ENCODE measurements around the gene SLC12A7. TPM values are rescaled to one million over a fixed set of nuclear protein-coding genes. Genes with fewer than 3 reads are reported as not detected.
"Not testable (repeated sequence)": the region's sequence is repeated elsewhere in the genome, so short reads cannot be mapped to it uniquely, and the experiment has no call there.

Gene SLC12A7
- total RNA-seq, 2 experiments from 2014 or later: 0.06 TPM; not detected in 1

DNA sequence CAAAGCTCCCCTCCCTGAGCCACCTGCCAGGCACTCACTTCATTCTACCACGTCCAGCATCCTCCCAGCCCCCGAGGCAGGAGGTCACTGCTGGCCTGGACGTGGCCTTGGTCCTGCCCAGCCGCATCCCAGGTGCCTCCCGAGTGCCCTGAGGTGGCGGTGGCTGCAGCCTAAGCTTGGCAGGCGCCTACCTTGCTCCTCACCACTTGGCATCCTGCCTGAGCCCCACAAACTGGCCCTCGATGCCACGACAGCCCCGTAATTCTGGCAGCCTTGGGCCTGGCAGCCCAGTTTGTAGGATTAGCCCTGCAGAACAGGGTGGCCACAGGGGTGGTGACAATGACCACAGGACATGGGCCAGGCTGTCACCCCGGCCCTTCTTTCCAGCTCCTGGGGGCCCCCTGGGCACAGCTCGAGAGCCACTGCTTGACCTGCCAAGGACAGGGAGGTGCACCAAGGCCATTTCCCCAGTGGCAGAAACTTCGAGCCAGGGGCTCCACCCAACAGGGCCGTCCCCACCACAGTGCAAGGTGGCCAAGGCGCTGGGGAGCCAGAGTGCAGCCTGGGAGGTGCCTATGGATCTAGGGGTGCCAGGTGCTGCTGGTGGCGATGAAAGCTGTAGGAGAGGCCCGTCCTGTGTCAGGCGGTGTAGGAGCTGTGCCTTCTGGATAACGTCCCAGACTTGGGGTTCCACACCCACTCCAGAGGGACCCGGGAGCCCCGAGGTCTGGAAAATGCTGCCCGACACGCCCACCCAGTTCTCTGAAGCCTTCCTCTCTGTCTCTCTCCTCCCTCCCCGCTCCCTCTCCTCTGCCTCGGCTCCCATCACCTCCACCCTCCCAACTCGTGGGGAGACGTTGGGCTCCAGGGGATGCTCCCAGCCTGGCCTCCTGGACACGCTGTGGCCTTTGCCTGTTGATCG, 84.9 kb downstream of the SLC12A7 start:
- Histone ChIP-seq H3K4me1 (ENCODE audit: insufficient read depth, low read length, poor library complexity, severe bottlenecking) (no peaks in the 10 kb centered on the region), H3K27ac (ENCODE audit: low read depth, low read length, poor library complexity, severe bottlenecking) (no peak overlapping the region), H4K20me1 (ENCODE audit: insufficient read depth, low read length) (no peaks in the 10 kb centered on the region), H3K4me2 (ENCODE audit: low read length) (no peak overlapping the region), H3K4me3 (ENCODE audit: low read depth, low read length, poor library complexity, severe bottlenecking) (no peak overlapping the region), H3K79me2 (ENCODE audit: insufficient read depth, low read depth, low read length) (no peaks in the 10 kb centered on the region), H2AFZ (ENCODE audit: low read length) (no peak overlapping the region), H3K36me3 (ENCODE audit: insufficient read depth, low read length) (no peaks in the 10 kb centered on the region), H3K9me3 (ENCODE audit: low read length) (no peaks in the 10 kb centered on the region), H3K9me2 (ENCODE audit: insufficient read depth, low read length) (no peaks in the 10 kb centered on the region)
- ChIA-PET CTCF (ENCODE audit: unreplicated experiment) (no interaction called here), POLR2A (no interaction called here)
- intact Hi-C loops (cut with micrococcal nuclease; ENCODE audit: unreplicated experiment): no loop called here
- DNase-seq (ENCODE audit: low spot score): no peak
- no peak for TF ChIP-seq EZH2phosphoT487 (IDR thresholded peaks at IDR 0.05; ENCODE audit: borderline replicate concordance, low read depth, low read length)
- TF ChIP-seq, protein P1, sequence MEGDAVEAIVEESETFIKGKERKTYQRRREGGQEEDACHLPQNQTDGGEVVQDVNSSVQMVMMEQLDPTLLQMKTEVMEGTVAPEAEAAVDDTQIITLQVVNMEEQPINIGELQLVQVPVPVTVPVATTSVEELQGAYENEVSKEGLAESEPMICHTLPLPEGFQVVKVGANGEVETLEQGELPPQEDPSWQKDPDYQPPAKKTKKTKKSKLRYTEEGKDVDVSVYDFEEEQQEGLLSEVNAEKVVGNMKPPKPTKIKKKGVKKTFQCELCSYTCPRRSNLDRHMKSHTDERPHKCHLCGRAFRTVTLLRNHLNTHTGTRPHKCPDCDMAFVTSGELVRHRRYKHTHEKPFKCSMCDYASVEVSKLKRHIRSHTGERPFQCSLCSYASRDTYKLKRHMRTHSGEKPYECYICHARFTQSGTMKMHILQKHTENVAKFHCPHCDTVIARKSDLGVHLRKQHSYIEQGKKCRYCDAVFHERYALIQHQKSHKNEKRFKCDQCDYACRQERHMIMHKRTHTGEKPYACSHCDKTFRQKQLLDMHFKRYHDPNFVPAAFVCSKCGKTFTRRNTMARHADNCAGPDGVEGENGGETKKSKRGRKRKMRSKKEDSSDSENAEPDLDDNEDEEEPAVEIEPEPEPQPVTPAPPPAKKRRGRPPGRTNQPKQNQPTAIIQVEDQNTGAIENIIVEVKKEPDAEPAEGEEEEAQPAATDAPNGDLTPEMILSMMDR (conservative IDR thresholded peaks at IDR 0.05; ENCODE audit: low read length): no peak
- BruUV-seq (replicated peaks): no TSS peak

DNA sequence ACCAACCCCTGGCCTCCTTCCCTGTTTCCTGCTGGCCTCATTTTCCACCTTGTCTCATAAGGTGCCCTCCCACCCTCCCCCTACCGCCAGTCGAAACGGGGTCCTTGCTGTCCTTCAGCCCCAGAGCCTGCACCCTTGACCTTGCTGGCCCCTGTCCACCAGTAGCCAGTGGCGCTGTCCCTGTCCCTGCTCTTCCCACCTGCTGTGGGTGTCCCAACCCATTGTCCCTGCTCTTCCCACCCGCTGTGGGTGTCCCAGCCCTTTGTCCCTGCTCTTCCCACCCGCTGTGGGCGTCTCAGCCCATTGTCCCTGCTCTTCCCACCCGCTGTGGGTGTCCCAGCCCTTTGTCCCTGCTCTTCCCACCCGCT, 89.9 kb downstream of the SLC12A7 start:
- H3K79me2 ChIP-seq (ENCODE audit: insufficient read depth, low read depth, low read length); H3K4me2 ChIP-seq (ENCODE audit: low read length); H2AFZ ChIP-seq (ENCODE audit: low read length); H3K27ac ChIP-seq (ENCODE audit: low read depth, low read length, poor library complexity, severe bottlenecking); CTCF ChIA-PET (ENCODE audit: unreplicated experiment); DNase-seq (ENCODE audit: low spot score); H3K9me2 ChIP-seq (ENCODE audit: insufficient read depth, low read length); H3K4me3 ChIP-seq (ENCODE audit: low read depth, low read length, poor library complexity, severe bottlenecking); H3K4me1 ChIP-seq (ENCODE audit: insufficient read depth, low read length, poor library complexity, severe bottlenecking); H3K9me3 ChIP-seq (ENCODE audit: low read length); H3K36me3 ChIP-seq (ENCODE audit: insufficient read depth, low read length); H4K20me1 ChIP-seq (ENCODE audit: insufficient read depth, low read length); POLR2A ChIA-PET; BruUV-seq (replicated peaks); intact Hi-C loops (cut with micrococcal nuclease; ENCODE audit: unreplicated experiment): not testable (repeated sequence)

DNA sequence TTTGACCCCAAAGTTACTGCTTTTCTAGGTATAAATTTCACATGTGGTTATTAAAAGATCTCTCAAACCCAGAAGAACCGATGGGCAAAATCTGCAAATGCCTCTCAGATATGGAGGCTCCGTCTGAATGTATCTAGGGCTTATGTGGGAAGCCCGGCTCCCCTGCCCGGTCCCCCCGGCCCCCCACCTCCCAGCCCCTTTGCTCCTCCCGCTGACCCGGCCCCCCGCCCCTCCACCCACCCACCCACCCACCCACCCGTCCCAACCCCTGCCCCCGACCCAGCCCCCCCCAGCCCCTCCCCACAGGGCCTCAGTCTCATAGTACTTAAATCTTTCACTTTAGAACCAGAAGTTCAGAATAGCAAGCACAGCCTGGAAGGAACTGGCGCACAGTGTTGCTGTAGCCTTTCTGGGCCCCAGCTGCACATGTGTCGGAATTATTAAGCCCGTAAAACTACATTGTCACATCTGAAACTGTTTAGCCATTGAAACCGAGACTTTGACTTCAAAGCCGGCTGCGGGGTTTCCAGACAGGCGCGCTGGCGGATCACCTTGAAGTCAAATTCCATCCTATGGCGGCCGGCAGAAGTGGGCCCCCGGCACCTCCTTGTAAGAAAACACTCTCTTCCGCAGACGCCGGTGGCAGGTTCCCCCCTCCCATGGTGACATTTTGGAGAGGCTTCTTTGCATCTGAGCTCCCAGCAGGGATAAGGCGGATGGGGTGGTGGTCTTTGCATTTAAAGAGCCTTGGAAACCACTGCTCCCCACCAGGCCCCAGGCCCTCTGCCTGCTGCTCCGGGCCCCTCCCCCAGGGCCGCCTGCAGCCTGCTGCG, 90.5 kb downstream of the SLC12A7 start:
- TF ChIP-seq EZH2phosphoT487 (IDR thresholded peaks at IDR 0.05; ENCODE audit: borderline replicate concordance, low read depth, low read length): no peak
- TF ChIP-seq, protein P1 (conservative IDR thresholded peaks at IDR 0.05; ENCODE audit: low read length): no peak
- no peaks in the 10 kb centered on the region for H3K9me3 ChIP-seq (ENCODE audit: low read length)
- H4K20me1 ChIP-seq (ENCODE audit: insufficient read depth, low read length): no peaks in the 10 kb centered on the region
- intact Hi-C loops (cut with micrococcal nuclease; ENCODE audit: unreplicated experiment): no loop called here
- H3K79me2 ChIP-seq (ENCODE audit: insufficient read depth, low read depth, low read length): no peaks in the 10 kb centered on the region
- CTCF ChIA-PET (ENCODE audit: unreplicated experiment): no interaction called here
- H3K36me3 ChIP-seq (ENCODE audit: insufficient read depth, low read length): no peaks in the 10 kb centered on the region
- no peaks in the 10 kb centered on the region for H3K4me1 ChIP-seq (ENCODE audit: insufficient read depth, low read length, poor library complexity, severe bottlenecking)
- H3K4me2 ChIP-seq (ENCODE audit: low read length): no peak overlapping the region
- no peak for DNase-seq (ENCODE audit: low spot score)
- POLR2A ChIA-PET: no interaction called here
- no peak overlapping the region for H3K4me3 ChIP-seq (ENCODE audit: low read depth, low read length, poor library complexity, severe bottlenecking)
- no peaks in the 10 kb centered on the region for H3K9me2 ChIP-seq (ENCODE audit: insufficient read depth, low read length)
- H2AFZ ChIP-seq (ENCODE audit: low read length): no peak overlapping the region
- no peak overlapping the region for H3K27ac ChIP-seq (ENCODE audit: low read depth, low read length, poor library complexity, severe bottlenecking)
- no TSS peak for BruUV-seq (replicated peaks)
